Neuron (in vitro differentiated cells): ENCODE data around the gene KRTAP10-2.
"Not testable (repeated sequence)": the region's sequence is repeated elsewhere in the genome, so short reads cannot be mapped to it uniquely, and the experiment has no call there.

Source experiments
- H2AFZ ChIP-seq: one replicate; pipeline ENCODE4 v1.6.1; 2013; ENCODE audit warnings: low read depth, mild to moderate bottlenecking, inconsistent platforms, low read length, moderate library complexity
- H3K27me3 ChIP-seq: one replicate; pipeline ENCODE4 v1.6.1; 2013; ENCODE audit warnings: low read length; ENCODE audit not compliant: insufficient read depth
- H3K36me3 ChIP-seq: one replicate; pipeline ENCODE4 v1.6.1; 2013; ENCODE audit warnings: low read length; ENCODE audit not compliant: insufficient read depth
- H3K4me1 ChIP-seq: one replicate; pipeline ENCODE4 v1.6.1; 2013; ENCODE audit warnings: low read length; ENCODE audit not compliant: insufficient read depth
- H3K4me3 ChIP-seq: 2 replicates; pipeline ENCODE4 v1.5.1; 2013; ENCODE audit warnings: mild to moderate bottlenecking, low read length, moderate library complexity
- H3K9me3 ChIP-seq: one replicate; pipeline ENCODE4 v1.6.1; 2013; ENCODE audit warnings: low read length

Gene KRTAP10-2

DNA sequence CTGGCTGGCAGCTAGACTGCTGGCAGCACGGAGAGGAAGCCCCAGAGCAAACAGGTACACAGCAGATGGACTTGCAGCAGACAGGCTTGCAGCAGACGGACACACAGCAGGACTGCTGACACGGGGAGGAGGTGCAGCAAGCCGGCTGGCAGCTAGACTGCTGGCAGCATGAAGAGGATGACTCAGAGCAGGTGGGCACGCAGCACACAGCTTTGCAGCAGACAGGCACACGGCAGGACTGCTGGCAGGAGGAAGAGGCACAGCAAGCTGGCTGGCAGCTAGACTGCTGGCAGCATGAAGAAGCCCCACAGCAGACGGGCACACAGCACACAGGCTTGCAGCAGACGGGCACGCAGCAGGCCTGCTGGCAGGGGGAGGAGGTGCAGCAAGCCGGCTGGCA lies 498 bp downstream of the KRTAP10-2 start:
- no peak overlapping the region for H2AFZ ChIP-seq
- H3K4me3 ChIP-seq, result no peak overlapping the region
- peaks cover 6% of the 10 kb centered on the region for H3K9me3 ChIP-seq
- H3K36me3 ChIP-seq, result no peaks in the 10 kb centered on the region
- H3K4me1 ChIP-seq, result peaks cover 22% of the 10 kb centered on the region
- peaks cover 2% of the 10 kb centered on the region for H3K27me3 ChIP-seq

- H3K36me3 ChIP-seq, H3K27me3 ChIP-seq, H3K4me3 ChIP-seq, H3K9me3 ChIP-seq, H2AFZ ChIP-seq: not testable (repeated sequence)
- H3K4me1 ChIP-seq, result peaks cover 22% of the 10 kb centered on the region
These were observed 1.0 kb downstream of the KRTAP10-2 start for GRCh38 chr21:44550285-44550684.

DNA sequence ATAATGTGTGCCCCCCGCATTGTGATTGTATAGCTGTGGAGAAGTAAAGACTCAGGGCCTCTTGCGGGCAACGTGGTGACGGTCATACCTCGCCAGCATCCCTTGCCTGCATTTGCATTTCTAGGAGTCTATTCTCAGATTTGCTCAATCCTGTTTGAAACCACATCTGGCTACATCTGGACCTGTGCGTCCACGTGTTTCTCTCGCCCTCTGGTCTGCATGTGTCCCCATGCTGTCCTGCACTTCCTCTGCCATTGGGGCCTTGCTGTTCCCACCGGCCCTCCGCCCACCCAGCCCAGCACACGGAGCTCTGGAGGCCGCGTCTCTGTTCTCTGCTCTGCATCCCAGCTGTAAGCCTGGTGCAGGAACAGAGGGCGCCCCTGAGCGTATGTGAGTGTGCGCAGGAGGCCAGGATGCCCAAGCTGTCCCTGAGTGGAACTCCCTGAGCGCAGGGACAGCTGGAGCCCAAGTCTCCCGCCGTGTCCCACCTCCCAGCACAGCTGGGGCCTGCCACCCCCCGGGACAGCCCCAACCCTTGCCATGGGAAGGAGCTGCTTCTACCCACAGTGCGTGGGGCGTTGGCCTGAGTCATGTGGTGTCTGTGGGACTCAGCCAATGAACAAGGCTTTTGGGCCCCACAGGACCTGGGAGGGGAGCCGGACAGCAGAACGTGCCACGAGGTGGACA lies 1.6 kb downstream of the KRTAP10-2 start:
- Histone ChIP-seq H3K9me3 (peaks cover 6% of the 10 kb centered on the region), H2AFZ (no peak overlapping the region), H3K4me3 (no peak overlapping the region), H3K4me1 (peaks cover 22% of the 10 kb centered on the region), H3K36me3 (no peaks in the 10 kb centered on the region), H3K27me3 (no peaks in the 10 kb centered on the region)

GRCh38 chr21:44548922-44549321 lies 2.4 kb downstream of the KRTAP10-2 start:
- no peaks in the 10 kb centered on the region for H3K36me3 ChIP-seq
- H2AFZ ChIP-seq, result no peak overlapping the region
- peaks cover 9% of the 10 kb centered on the region for H3K9me3 ChIP-seq
- peaks cover 22% of the 10 kb centered on the region for H3K4me1 ChIP-seq
- no peak overlapping the region for H3K4me3 ChIP-seq
- H3K27me3 ChIP-seq, result no peaks in the 10 kb centered on the region

GRCh38 chr21:44548381-44548780 lies 2.9 kb downstream of the KRTAP10-2 start:
- no peaks in the 10 kb centered on the region for H3K27me3 ChIP-seq

GRCh38 chr21:44547656-44548331 lies 3.5 kb downstream of the KRTAP10-2 start:
- Histone ChIP-seq H3K4me3 (no peak overlapping the region), H3K36me3 (no peaks in the 10 kb centered on the region), H2AFZ (no peak overlapping the region), H3K4me1 (peaks cover 22% of the 10 kb centered on the region), H3K9me3 (peaks cover 9% of the 10 kb centered on the region), H3K27me3 (no peaks in the 10 kb centered on the region)

More at GRCh38 chr21:44548381-44548780, 2.9 kb downstream of the KRTAP10-2 start:
- peaks cover 9% of the 10 kb centered on the region for H3K9me3 ChIP-seq
- H3K36me3 ChIP-seq, result no peaks in the 10 kb centered on the region
- H2AFZ ChIP-seq, result no peak overlapping the region
- H3K4me3 ChIP-seq, result no peak overlapping the region
- H3K4me1 ChIP-seq, result peaks cover 22% of the 10 kb centered on the region

- Histone ChIP-seq H3K36me3 (no peaks in the 10 kb centered on the region), H2AFZ (no peak overlapping the region), H3K4me3 (no peak overlapping the region), H3K9me3 (peaks cover 9% of the 10 kb centered on the region), H3K4me1 (peaks cover 14% of the 10 kb centered on the region), H3K27me3 (no peaks in the 10 kb centered on the region)
These were observed 6.7 kb downstream of the KRTAP10-2 start for GRCh38 chr21:44544566-44544965.

DNA sequence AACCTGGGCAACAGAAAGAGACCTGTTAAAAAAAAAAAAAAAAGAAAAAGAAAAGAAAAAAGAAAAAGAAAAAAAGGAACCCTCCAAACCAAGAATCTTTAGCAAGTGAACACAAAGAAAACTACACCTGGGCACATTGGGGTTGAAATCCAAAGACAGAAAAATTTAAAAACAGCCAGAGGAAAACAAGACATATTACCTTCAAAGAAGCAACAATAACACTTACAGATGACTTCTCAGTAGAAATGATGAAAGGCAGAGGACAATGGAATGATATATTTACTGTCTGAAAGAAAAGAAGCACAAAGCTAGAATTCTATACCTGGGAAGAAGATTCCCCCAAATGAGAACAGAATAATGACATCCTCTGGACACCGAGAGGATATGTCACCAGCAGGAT lies 8.6 kb downstream of the KRTAP10-2 start:
- Histone ChIP-seq H3K36me3 (no peaks in the 10 kb centered on the region), H3K4me1 (no peaks in the 10 kb centered on the region), H3K27me3 (no peaks in the 10 kb centered on the region), H3K4me3 (no peak overlapping the region), H3K9me3 (peaks cover 8% of the 10 kb centered on the region), H2AFZ (no peak overlapping the region)

DNA sequence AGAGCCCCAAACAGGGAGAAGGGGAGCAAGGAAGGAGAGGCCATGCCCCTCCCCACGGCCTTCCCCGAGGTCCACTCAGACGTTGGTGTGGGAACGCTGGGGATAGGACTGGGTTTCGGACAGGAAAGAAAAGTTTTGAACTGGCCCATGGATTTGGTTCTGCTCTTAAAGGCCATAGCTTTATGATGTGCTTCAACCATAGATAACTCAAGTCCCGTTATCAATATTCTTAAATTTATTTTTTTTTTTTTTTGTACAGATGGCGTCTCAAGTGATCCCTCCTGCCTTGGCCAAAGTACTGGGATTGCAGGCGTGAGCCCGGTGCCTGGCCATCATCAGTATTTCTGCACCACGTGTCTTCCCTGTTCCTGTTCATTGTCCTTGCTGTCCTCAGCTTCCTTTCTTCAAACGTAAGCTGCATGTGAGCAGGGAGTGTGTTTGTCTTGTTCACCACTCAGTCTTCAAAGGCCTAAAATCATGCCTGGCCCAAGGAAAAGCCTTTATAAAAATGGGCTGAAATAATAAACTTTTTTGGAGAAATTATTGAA lies 10.5 kb downstream of the KRTAP10-2 start:
- H3K4me1 ChIP-seq, result no peaks in the 10 kb centered on the region
- no peaks in the 10 kb centered on the region for H3K36me3 ChIP-seq
- no peak overlapping the region for H3K4me3 ChIP-seq
- H3K9me3 ChIP-seq, result peaks cover 7% of the 10 kb centered on the region
- peaks cover 4% of the 10 kb centered on the region for H3K27me3 ChIP-seq
- no peak overlapping the region for H2AFZ ChIP-seq

GRCh38 chr21:44539991-44540666 lies 11.2 kb downstream of the KRTAP10-2 start, which contains the start of gene KRTAP10-1:
KRTAP10-1 (minus strand) TSS chr21:44540195; CDS start chr21:44540150, 45 bp downstream.
- Histone ChIP-seq H3K4me1 (no peaks in the 10 kb centered on the region), H3K4me3 (no peak within 1 kb of the TSS), H2AFZ (no peak within 1 kb of the TSS), H3K36me3 (no peaks in the 10 kb centered on the region), H3K9me3 (peaks cover 7% of the 10 kb centered on the region), H3K27me3 (peaks cover 5% of the 10 kb centered on the region)

GRCh38 chr21:44539046-44539445 lies 12.3 kb downstream of the KRTAP10-2 start:
- peaks cover 5% of the 10 kb centered on the region for H3K27me3 ChIP-seq
- no peaks in the 10 kb centered on the region for H3K36me3 ChIP-seq
- H3K4me1 ChIP-seq, result no peaks in the 10 kb centered on the region
- no peak overlapping the region for H2AFZ ChIP-seq
- H3K4me3 ChIP-seq, result no peak overlapping the region
- H3K9me3 ChIP-seq, result peaks cover 4% of the 10 kb centered on the region

DNA sequence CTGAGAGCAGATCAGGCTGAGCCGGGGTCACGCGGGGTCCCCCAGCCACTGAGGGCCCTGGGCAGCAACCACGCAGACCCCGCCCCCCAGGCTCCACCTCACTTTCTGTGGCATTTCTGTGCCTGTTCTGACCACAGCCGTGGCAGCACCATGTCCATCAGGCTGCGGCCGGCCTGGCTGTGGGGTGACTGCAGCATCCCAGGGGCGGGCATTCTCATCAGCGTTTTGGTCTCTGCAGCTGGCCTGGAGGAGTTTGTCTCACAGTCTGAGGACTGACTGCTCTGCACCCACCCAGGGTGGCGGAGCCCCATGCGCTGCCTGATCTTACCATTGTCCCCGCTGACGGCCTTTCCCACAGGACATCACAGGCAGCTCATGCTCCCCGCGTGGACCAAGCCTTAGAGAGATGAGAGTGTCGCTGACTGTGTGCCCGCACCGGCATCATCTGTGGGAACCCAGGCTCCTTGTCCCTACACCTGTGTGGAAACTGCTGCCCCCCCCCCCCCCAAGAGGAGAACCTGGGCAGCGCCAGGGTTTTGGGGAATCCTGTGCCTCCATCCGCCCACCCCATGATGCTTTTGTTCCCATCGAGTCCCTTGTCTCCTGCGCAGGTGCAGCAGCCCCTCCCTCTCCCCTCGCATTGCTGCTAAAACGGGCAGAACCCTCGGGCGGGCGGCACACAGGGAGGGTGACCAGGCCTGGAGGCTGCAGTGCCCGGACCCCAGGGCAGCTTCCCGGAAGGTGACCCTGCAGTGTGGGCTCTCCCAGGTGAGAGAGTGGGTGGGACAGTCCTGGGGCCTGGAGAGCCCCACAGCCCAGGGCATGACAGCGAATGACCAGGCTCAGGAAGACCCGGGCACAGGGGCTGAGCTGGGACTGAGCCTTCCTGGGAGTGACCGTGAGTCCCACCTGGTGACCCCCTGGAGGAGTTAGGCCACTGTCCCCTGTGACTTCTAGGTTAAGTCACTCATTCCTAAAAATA lies 13.1 kb downstream of the KRTAP10-2 start:
- H3K9me3 ChIP-seq, result peaks cover 4% of the 10 kb centered on the region
- H3K4me3 ChIP-seq, result no peak overlapping the region
- no peaks in the 10 kb centered on the region for H3K4me1 ChIP-seq
- H3K36me3 ChIP-seq, result no peaks in the 10 kb centered on the region
- H2AFZ ChIP-seq, result no peak overlapping the region
- H3K27me3 ChIP-seq, result peaks cover 5% of the 10 kb centered on the region
